Type B pancreatic cell (in vitro differentiated cells): ENCODE results near the gene PHLPP1. TPM values are rescaled to one million over a fixed set of nuclear protein-coding genes. Genes with fewer than 3 reads are reported as not detected.
"Not testable (repeated sequence)": the region's sequence is repeated elsewhere in the genome, so short reads cannot be mapped to it uniquely, and the experiment has no call there.

Experiments used
- DNase-seq: peaks from one replicate; pipeline ENCODE4 v3.0.0; 2021; ENCODE audit warnings: mixed read lengths; ENCODE audit not compliant: unreplicated experiment; ENCODE audit errors: extremely low spot score
- H3K27ac Mint-ChIP-seq: 2 replicates; pipeline ENCODE4 v1.8.0; 2021; ENCODE audit warnings: mild to moderate bottlenecking, mixed read lengths
- H3K27me3 Mint-ChIP-seq: 2 replicates; pipeline ENCODE4 v1.8.0; 2021; ENCODE audit warnings: mixed read lengths
- H3K36me3 Mint-ChIP-seq: 2 replicates; pipeline ENCODE4 v1.8.0; 2021; ENCODE audit warnings: mixed read lengths
- H3K4me1 Mint-ChIP-seq: one replicate; pipeline ENCODE4 v1.8.0; 2021; ENCODE audit warnings: mixed read lengths; ENCODE audit not compliant: unreplicated experiment
- H3K4me3 Mint-ChIP-seq: 2 replicates; pipeline ENCODE4 v1.8.0; 2021; ENCODE audit warnings: mild to moderate bottlenecking, mixed read lengths
- H3K9me3 Mint-ChIP-seq: 2 replicates; pipeline ENCODE4 v1.8.0; 2021; ENCODE audit warnings: mixed read lengths
- total RNA-seq: library from RNA; stranded (reverse); gene quantifications from 2 replicates; pipeline ENCODE4 v1.2.1, GENCODE V29; 2021; ENCODE audit warnings: low replicate concordance
- TF ChIP-seq, protein P1 (sequence below): fragments of 200-600 bp; sonication (generic); conservative IDR thresholded peaks from 2 replicates; pipeline ENCODE4 v1.5.0; 2021; ENCODE audit warnings: antibody characterized with exemption, mild to moderate bottlenecking

Gene PHLPP1
- total RNA-seq, 1 donor from 2014 or later, result 28.5 TPM

DNA sequence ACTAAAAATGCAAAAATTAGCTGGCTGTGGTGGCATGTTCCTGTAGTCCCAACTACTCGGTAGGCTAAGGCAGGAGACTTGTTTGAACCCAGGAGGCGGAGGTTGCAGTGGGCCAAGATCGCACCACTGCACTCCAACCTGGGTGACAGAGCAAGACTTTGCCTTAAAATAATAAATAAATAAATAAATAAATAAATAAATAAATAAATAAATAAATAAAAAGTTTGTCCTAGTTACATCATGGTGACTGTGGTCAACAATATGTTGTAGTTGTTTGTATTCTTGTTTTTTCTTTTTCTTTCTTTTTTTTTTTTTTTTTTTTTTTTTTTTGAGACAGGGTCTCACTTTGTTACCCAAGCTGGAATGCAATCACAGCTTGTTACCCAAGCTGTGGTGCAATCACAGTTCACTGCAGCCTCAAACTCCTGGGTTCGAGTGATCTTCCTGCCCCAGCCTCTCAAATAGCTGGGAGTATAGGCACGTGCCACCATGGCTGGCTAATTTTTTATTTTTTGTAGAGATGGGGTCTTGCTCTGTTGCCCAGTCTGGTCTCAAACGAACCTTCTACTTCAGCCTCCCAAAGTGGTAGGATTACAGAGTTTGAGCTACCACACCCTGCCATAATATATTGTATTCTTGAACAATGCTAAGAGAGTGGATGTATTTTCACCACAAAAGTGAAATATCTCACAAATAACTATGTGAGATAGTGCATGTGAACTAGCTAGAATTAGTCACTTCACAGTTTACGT, 185.0 kb downstream of the PHLPP1 start:
- H3K4me1 Mint-ChIP-seq, result peaks cover 11% of the 10 kb centered on the region

DNA sequence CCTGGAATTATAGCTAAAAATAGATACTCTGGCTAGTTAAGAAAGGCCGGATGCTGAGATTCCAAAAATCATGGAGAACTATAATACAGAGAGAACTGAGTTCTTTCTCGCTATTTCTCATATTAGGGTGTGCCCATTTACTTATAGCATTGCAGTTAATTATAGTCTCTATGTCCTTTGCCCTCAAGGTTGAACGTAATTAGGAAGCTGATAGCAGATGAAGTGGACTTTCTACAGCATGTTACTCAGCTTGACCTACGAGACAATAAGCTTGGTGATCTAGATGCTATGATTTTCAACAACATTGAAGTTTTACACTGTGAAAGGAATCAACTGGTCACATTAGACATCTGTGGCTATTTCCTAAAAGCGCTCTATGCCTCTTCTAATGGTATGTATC, 187.4 kb downstream of the PHLPP1 start:
- Mint-ChIP-seq H3K27ac (no peak overlapping the region), H3K4me3 (no peak overlapping the region), H3K27me3 (no peaks in the 10 kb centered on the region), H3K36me3 (peaks cover 33% of the 10 kb centered on the region), H3K9me3 (no peaks in the 10 kb centered on the region), H3K4me1 (peaks cover 11% of the 10 kb centered on the region)
- TF ChIP-seq, protein P1, sequence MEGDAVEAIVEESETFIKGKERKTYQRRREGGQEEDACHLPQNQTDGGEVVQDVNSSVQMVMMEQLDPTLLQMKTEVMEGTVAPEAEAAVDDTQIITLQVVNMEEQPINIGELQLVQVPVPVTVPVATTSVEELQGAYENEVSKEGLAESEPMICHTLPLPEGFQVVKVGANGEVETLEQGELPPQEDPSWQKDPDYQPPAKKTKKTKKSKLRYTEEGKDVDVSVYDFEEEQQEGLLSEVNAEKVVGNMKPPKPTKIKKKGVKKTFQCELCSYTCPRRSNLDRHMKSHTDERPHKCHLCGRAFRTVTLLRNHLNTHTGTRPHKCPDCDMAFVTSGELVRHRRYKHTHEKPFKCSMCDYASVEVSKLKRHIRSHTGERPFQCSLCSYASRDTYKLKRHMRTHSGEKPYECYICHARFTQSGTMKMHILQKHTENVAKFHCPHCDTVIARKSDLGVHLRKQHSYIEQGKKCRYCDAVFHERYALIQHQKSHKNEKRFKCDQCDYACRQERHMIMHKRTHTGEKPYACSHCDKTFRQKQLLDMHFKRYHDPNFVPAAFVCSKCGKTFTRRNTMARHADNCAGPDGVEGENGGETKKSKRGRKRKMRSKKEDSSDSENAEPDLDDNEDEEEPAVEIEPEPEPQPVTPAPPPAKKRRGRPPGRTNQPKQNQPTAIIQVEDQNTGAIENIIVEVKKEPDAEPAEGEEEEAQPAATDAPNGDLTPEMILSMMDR, result no peak
- no peak for DNase-seq

More for the DNA sequence above, 185.0 kb downstream of the PHLPP1 start:
- no peak for DNase-seq
- Mint-ChIP-seq H3K36me3 (peaks cover 46% of the 10 kb centered on the region), H3K9me3 (no peaks in the 10 kb centered on the region), H3K4me3 (no peak overlapping the region), H3K27me3 (no peaks in the 10 kb centered on the region), H3K27ac (no peak overlapping the region)
- TF ChIP-seq, protein P1, result no peak

DNA sequence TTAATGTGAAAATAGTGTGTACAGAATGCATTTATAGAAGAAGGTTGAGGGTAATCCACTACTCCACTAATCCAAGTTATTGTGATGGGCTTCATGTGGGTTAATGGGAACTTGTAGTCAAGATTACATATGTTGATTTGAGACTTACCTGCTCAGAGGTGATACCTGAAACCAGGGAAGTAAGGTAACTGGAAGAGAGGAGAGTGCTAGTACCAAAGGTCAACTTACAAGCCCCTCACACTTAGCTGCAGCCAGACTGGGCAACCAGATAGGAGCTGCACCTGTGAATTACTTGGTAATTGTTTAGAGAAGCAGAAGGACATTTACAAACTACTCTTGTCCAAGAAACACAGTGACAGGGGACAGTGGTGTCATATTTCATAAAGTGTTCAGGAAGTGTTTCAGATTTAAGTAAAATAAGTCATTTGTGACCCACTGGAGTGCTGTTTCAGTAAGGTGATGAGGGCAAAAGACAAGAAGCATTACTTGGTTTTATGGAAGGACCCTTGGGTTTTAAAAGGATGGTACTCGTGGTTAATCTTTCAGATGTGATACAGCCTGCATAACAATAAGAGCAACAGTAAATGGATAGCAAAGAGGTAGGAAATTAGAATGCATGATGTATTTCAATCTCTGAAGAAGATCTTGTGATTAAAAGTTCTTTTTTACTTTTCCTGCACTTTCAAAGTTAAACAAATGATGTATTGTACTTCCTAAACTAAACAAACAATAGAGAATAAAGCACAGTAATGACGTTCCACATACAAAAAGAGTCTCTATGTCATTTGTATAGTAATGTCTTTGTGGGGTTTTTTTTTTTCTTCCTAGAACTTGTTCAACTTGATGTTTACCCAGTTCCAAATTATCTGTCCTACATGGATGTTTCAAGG, 189.3 kb downstream of the PHLPP1 start:
- H3K4me1 Mint-ChIP-seq, result peaks cover 11% of the 10 kb centered on the region
- peak overlapping the region; percentile 14 for H3K4me3 Mint-ChIP-seq
- DNase-seq, result no peak
- H3K9me3 Mint-ChIP-seq, result no peaks in the 10 kb centered on the region
- TF ChIP-seq, protein P1, result no peak
- no peaks in the 10 kb centered on the region for H3K27me3 Mint-ChIP-seq
- H3K36me3 Mint-ChIP-seq, result peaks cover 20% of the 10 kb centered on the region
- H3K27ac Mint-ChIP-seq, result peak overlapping the region; percentile 73

DNA sequence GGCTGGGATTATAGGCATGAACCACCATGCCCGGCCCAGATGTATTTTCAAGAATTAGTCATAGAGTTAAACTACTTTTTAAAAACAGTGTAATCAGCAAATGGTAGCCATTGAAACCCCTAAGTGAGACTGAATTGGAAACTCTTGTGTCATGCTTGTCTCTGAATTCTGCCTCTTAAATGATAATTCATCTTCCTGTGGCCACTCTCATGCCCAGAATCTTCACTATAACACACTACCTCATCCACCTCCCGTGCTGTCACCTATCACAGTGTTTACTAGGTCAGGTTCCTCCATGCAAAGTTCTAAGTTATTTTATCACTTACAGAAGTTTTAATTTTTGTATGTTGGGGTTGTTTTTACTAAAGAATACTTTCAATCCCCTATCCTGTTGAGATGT, 197.5 kb downstream of the PHLPP1 start:
- Mint-ChIP-seq H3K4me1 (no peaks in the 10 kb centered on the region), H3K36me3 (peaks cover 6% of the 10 kb centered on the region), H3K9me3 (no peaks in the 10 kb centered on the region), H3K4me3 (no peak overlapping the region), H3K27ac (no peak overlapping the region), H3K27me3 (no peaks in the 10 kb centered on the region)
- TF ChIP-seq, protein P1, result no peak
- no peak for DNase-seq

DNA sequence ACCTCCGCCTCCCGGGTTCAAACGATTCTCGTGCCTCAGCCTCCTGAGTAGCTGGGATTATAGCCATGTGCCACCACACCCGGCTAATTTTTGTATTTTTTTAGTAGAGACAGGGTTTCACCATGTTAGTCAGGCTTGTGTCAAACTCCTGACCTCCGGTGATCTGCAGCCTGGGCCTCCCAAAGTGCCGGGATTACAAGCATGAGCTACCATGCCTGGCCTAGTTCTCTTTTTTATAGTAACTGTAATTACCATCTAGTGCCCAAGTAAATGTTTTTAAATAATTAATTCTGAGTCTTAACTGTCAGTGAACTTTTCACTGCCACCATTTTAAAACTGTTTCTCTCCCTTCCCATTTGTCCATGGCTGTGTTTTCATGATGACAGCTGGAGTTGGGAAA, 198.5 kb downstream of the PHLPP1 start:
- H3K27ac Mint-ChIP-seq, H3K36me3 Mint-ChIP-seq: not testable (repeated sequence)

More for the DNA sequence above, 198.5 kb downstream of the PHLPP1 start:
- not testable (repeated sequence) for H3K27me3 Mint-ChIP-seq, H3K9me3 Mint-ChIP-seq, H3K4me3 Mint-ChIP-seq, H3K4me1 Mint-ChIP-seq, DNase-seq
